Gastroesophageal sphincter (tissue), 3 donors: ENCODE data around the gene AWAT1.

Experiments
- CTCF ChIP-seq, 4 experiments: fragments of 200-600 bp in 2 of 4; fragments of 450-650 bp in 2 of 4; sonication (generic) in 1 of 4; IDR thresholded peaks; one replicate each; pipeline ENCODE4 v1.5.1; 2017 to 2019; ENCODE audit warnings: antibody characterized with exemption in 4 of 4, mild to moderate bottlenecking in 2 of 4, moderate library complexity in 2 of 4
- EP300 ChIP-seq: sonication (generic); formaldehyde crosslinking; IDR thresholded peaks from one replicate; pipeline ENCODE4 v1.6.1; 2017; ENCODE audit warnings: antibody characterized with exemption, mild to moderate bottlenecking
- POLR2A ChIP-seq, 2 donors: fragments of 450-650 bp; IDR thresholded peaks; one replicate each; pipeline ENCODE4 v1.6.1; 2017; ENCODE audit warnings: antibody characterized with exemption in 2 of 2, mild to moderate bottlenecking in 2 of 2, moderate library complexity in 1 of 2
- POLR2AphosphoS5 ChIP-seq: sonication (generic); formaldehyde crosslinking; IDR thresholded peaks from one replicate; pipeline ENCODE4 v1.6.1; 2017; ENCODE audit warnings: antibody characterized with exemption

GRCh38 chrX:70280573-70280972 is 46.1 kb downstream of the AWAT1 start:
- no peak for TF ChIP-seq POLR2A (IDR thresholded peaks at IDR 0.05)
- TF ChIP-seq POLR2AphosphoS5: no peak
- TF ChIP-seq CTCF (IDR thresholded peaks at IDR 0.05): no peak
- no peak for TF ChIP-seq EP300
